PC-9 (cell line): ENCODE data around the gene ACMSD.
"Not testable (repeated sequence)": the region's sequence is repeated elsewhere in the genome, so short reads cannot be mapped to it uniquely, and the experiment has no call there.

Source experiments
- EZH2 ChIP-seq: fragments of 200-600 bp; sonication (generic); IDR thresholded peaks from 2 replicates; pipeline ENCODE4 v1.8.0; 2017; ENCODE audit warnings: antibody characterized with exemption, low read depth
- TF ChIP-seq, protein P1 (sequence below): fragments of 200-600 bp; sonication (generic); conservative IDR thresholded peaks from 2 replicates; pipeline ENCODE4 v1.6.1; 2017; ENCODE audit warnings: mixed run types, antibody characterized with exemption, mild to moderate bottlenecking, moderate library complexity

DNA sequence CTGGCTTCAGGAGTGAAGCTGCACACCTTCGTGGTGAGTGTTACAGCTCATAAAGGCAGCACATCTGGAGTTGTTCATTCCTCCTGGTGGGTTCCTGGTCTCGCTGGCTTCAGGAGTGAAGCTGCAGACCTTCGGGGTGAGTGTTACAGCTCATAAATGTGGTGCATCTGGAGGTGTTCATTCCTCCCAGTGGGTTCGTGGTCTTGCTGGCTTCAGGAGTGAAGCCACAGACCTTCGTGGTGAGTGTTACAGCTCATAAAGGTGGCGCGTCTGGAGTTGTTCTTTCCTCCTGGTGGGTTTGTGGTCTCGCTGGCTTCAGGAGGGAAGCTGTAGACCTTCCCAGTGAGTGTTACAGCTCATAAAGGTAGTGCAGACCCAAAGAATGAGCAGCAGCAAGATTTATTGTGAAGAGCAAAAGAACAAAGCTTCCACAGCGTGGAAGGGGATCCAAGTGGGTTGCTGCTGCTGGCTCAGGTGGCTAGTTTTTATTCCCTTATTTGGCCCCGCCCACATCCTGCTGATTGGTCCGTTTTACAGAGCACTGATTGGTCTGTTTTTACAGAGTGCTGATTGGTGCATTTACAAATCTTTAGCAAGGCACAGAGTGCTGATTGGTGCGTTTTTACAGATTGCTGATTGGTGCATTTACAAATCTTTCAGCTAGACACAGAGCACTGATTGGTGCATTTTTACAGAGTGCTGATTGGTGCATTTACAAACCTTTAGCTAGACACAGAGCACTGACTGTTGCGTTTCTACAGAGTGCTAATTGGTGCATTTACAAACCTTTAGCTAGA is 34.6 kb upstream of the ACMSD start:
- TF ChIP-seq, protein P1, sequence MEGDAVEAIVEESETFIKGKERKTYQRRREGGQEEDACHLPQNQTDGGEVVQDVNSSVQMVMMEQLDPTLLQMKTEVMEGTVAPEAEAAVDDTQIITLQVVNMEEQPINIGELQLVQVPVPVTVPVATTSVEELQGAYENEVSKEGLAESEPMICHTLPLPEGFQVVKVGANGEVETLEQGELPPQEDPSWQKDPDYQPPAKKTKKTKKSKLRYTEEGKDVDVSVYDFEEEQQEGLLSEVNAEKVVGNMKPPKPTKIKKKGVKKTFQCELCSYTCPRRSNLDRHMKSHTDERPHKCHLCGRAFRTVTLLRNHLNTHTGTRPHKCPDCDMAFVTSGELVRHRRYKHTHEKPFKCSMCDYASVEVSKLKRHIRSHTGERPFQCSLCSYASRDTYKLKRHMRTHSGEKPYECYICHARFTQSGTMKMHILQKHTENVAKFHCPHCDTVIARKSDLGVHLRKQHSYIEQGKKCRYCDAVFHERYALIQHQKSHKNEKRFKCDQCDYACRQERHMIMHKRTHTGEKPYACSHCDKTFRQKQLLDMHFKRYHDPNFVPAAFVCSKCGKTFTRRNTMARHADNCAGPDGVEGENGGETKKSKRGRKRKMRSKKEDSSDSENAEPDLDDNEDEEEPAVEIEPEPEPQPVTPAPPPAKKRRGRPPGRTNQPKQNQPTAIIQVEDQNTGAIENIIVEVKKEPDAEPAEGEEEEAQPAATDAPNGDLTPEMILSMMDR = not testable (repeated sequence)
- TF ChIP-seq EZH2 = not testable (repeated sequence)
